SKM-1 treated with dmso at 0.1 percent for 144 hours (cell line): Measurements from ENCODE around the gene KATNAL2.
A peak's percentile ranks its signal among the peaks of the same experiment; 100 is the strongest.
"Not testable (repeated sequence)": the region's sequence is repeated elsewhere in the genome, so short reads cannot be mapped to it uniquely, and the experiment has no call there.

Source experiments
- DNase-seq: peaks from one replicate; lab custom pipeline; 2025; ENCODE audit not compliant: unreplicated experiment; lab: John Stamatoyannopoulos, UW

The KATNAL2 gene

DNA sequence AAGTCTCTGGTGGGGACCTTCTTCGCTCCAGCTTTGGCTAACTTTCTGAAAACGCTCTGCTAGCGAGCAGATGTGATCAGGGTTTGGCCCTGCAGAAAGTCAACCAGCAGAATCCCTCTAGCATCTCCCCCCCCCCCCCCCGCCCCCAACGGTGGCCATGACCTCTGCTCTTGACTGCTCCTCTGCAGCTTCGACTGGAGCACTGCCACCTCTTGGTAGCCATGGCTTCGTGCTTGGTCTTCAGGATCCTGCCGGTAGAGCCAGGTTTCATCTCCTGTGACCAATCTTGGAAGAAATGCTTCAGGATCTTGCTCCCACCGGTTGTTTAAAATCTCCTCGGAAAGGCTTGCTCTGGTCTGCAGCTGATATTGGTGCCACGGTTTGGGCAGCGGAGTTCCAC is 113.5 kb downstream of the KATNAL2 start:
- not testable (repeated sequence) for DNase-seq

DNA sequence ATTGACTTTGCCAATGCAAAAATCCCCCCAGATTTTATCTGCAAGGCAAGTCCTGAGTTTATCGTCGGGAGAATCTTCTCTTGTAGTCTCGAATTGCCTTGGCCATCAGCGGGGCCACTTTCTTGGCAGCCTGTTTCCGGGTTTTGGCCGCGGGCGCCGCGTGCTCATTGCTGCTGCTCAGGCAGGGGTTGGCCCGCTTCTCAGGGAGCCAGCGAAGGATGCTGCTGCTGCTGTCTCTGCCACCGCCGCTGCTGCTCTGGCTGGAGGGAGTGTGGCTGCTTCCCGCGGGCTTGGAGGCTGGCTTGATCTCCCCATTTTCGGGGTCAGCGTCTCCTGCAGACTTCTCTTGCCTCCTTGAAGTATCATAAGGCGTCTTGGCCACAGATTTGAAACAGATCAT is 115.5 kb downstream of the KATNAL2 start:
- DNase-seq, result no peak

DNA sequence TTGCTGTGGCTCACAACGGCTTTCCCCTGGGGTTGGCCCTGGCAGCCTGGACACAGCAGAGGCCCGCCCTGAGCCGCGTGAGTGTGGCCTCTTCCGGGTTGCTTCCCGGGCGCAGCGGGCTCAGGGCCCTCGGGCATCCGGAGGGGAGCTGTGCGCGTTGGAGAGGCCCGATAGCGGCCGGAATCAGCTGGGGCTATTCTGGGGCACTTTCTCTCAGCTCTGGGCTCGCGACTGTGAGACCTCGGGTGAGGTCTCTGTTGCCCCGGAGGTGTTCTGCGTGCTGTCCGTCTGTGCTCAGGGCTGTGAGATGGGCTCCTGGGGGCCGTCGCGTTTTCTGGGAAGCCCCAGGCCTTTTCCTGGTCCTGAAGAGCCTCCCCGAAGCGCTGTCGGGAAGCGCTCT is 117.2 kb downstream of the KATNAL2 start:
- DNase-seq, result not testable (repeated sequence)

DNA sequence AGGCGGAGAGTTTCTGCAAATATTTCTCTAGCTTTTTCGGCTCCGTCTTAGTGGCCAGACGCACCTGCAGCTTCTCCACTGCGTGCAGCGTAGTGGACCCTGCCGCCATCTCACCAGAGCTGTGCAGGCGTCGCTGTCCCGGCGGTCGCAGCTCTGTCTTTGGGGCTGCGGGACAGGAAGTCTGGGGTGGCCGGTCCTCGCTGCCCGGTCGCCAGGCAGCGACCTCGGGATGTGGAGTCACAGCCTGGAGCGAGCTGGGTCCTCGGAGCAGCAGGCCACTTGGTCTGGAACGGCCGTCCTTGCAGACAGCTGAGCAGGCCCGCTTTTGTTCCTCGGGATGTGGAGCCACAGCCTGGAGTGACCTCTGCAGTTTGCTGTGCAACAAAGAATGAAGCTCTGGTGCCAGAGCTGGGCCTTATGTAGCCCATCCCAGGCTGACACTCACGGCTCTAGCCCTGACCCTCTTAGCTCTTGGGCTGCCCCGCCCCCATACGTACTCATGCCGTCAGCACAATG is 117.8 kb downstream of the KATNAL2 start, which contains the start of gene ELOA2:
Gene ELOA2, minus strand, starts transcription at position 466 of the 516 bp plus-strand sequence. Its CDS starts 357 bp downstream, at position 109.
- no peak for DNase-seq

DNA sequence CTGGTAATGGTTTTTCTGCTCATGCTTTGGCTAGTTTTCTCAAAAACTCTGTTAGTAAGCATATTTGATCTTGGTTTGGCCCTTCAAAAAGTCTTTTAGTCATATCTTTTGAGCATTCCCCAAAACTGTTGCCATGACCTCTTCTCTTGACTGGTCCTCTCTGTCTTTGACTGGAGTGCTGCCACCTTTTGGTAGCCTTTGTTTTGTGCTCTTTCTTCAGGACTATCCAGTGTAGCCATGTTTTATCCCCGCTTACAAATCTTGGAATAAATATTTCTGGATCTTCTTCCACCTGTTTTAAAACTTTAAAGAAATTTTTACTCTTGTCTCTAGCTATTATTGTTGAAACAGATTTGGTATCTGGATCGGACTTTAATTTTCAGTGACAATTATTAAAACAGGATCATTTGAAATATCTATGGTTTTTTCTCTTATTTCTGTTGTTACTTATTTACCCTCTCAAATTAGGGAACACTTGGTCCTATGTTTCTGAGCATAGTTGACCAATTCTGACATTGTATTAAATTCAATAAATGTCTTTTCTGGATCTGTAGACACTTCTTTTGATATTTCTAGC is 119.0 kb downstream of the KATNAL2 start:
- DNase-seq, result peak; percentile 6

- no peak for DNase-seq
Observed at GRCh38 chr18:47036927-47037578, 119.7 kb downstream of the KATNAL2 start.

DNA sequence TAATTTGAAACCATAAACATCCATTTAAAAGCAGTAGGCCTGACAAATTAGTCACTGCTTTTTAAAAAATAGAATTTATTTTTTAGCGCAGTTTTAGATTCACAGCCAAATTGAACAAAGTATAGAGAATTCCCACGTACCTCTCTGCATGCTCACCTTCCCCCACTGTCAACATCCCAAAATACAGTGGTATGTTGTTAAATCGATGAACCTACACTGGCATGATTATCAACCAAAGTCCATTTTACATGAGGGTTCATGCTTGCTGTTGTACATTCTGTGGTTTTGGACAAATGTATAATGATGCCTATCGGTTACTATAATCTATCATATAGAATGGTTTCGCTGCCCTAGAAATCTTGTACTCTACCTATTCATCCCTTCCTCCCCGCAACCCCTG is 123.6 kb downstream of the KATNAL2 start:
- DNase-seq, result no peak

DNA sequence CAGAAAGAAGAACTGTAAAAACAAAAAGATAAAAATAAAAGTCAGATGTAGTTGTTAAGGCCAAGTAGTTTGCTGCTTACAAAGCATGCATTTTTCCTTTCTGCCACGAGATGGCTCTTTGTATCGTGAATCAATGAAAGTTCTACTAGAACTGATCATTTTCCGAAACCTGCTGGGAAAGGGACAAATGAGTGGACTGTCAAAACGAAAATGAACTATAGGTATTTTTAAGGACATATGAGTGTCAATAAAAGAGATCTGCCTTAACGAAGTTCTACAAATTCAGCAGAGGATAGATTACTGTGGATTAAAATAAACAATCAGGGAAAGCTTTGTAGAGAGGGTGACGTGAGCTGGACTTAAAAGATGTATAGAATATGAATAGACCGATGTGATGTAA is 133.1 kb downstream of the KATNAL2 start:
- peak; percentile 18 for DNase-seq

GRCh38 chr18:47054369-47054768 is 137.0 kb downstream of the KATNAL2 start:
- DNase-seq, result no peak

GRCh38 chr18:47062471-47062870 is 145.1 kb downstream of the KATNAL2 start:
- DNase-seq, result no peak

- DNase-seq, result no peak
Observed at GRCh38 chr18:47063096-47063495, 145.7 kb downstream of the KATNAL2 start.

DNA sequence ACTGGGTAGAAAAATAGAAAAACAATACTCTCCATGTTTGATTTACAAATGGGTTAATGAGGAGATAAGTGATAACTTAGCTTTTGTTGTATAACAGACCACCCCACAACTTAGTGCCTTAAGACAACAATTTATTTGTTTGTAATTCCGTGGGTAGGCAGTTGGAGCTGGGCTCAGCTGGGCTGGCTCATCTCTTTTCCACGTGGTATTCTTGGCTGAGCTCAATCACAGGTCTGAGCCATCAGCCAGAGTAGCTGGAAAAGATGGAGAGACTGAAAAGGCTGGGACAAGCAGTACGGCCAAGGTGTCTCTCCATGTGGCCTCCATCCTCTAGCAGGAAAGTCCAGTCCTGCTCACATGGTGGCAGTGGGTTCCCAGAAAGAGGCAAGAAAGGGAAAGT is 150.2 kb downstream of the KATNAL2 start:
- no peak for DNase-seq

DNA sequence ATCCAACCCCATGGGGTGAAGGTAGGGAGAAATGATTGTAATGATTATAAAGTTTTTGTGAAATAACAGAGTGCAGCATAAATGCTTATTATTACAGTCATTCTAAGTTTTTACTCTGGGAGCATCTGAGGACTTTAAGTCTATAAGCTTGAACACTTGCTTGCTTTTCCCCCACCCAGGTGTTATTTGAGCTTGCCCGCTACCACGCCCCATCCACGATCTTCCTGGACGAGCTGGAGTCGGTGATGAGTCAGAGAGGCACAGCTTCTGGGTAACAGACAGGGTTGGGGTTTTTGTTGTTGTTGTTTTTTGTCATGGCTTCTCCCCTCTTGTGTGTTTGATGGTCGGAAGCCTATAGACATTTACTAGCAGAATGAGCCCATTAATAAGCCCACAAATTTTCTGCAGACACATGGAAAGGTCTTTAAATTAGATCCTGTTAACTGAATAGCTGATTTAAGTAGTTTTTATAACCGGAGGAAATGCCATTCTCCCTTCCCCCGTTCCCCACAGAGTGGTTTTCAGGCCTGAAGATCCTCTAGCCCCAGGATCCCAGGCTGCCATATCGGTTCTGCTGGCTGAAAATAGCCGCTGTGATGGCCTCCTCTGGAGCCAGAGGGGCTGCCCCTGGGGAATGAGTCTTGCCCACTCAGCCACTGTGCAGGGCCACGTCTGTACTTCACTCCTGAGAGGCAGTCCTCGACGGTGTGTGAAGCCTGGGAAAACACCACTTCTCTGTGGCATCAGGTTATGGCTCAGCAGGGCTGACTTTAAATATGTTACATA is 157.9 kb downstream of the KATNAL2 start:
- no peak for DNase-seq

GRCh38 chr18:47077111-47077510 is 159.7 kb downstream of the KATNAL2 start:
- no peak for DNase-seq

DNA sequence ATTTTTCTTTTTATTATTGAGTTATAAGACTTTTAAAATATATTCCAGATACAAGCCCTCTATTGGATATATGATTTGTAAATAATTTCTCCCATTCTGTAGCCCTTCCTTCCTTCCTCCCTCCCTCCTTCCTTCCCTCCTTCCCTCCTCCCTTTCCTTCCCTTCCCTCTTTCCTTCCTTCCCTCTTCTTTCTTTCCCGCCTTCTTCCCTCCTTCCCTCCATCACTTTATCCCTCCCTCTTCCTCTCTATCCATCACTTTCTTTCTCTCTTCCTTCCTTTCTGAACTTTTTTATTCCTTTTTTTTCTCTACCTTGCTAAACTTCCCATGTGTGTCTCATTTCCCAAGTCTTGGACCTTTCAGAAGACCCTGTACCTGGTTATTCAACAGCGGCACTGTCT is 163.5 kb downstream of the KATNAL2 start:
- no peak for DNase-seq

GRCh38 chr18:47081578-47081977 is 164.2 kb downstream of the KATNAL2 start:
- no peak for DNase-seq

DNA sequence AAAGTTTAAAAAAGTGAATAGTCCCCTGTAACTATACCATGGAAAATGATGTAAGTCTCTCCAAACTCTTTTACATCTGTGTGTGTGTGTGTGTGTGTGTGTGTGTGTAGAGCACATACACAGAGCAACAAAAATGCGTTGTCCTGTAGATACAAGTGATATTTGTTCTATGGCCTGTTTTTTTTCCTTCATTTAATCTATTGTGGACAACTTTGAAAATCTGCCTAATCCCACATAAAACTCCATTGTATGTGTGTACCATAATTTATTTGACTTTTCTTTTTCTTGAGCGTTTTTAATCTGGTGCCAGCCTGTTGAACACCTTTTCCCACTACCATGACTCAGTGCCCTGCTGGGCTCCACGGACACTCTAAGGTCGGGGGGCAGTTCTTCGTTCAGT is 170.3 kb downstream of the KATNAL2 start:
- no peak for DNase-seq

DNA sequence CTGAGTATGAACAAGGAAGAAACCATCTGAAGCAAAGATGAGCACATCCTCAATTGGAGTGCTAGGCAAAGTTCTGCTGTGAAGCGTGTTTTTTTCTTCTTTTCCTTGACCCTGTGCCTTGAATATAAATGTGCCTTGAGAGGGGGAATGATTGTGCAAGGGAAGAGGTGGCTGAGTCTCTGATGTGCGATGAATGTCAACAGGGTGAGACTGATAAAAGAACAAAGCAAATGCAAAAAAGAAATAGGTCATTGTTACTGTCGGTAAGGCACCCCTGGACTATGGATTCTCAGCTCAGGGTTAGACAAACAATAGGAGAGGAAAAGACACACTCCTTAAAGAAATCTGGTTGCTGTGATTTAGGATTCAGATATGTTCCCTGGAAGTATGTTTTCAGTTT is 178.4 kb downstream of the KATNAL2 start:
- no peak for DNase-seq

DNA sequence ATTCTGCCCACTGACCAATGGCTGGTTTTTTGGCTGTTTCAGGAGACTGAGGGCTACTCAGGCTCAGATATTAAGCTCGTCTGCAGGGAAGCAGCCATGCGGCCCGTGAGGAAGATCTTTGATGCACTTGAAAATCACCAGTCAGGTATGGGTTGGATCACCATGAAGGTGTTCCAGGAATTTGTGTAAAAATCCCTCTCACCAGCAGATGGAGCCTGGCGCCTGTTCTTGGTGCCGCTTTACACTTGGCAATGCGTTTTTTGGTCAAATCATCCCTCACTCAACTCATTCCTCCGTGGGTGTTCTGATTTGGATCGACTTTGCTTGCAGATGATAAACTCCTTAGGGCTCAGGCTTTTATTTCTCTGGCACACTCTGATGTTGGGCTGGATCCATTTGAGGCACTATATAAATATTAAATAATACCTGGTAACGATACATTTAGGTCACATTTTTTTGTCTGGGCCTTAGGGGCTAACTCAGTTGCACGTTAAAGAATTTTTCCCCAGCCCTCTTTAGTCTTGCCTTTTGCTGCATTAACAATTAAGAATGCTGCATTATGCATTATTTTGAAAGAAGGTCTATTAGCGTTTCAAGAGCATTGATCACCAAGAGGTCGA is 182.9 kb downstream of the KATNAL2 start:
- DNase-seq, result peak; percentile 15

DNA sequence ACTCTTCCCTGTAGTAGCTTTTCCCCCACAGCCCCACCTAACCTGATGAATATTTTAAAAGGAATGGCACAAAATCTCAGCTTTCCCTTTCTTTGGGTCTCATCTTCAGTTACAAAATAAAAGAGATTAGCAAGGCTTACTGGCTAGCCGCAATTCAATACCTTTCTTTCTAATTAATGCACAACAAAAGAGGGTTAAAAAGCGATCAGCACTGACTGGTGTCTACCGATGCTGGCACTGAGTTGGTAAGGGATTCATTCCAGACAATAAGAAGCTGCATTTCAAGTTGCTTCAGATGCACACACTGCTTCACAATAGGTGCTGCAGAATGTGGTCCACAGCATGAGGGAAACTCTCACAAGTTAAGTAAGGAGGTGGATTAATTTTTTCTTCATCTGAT is 191.0 kb downstream of the KATNAL2 start:
- no peak for DNase-seq

DNA sequence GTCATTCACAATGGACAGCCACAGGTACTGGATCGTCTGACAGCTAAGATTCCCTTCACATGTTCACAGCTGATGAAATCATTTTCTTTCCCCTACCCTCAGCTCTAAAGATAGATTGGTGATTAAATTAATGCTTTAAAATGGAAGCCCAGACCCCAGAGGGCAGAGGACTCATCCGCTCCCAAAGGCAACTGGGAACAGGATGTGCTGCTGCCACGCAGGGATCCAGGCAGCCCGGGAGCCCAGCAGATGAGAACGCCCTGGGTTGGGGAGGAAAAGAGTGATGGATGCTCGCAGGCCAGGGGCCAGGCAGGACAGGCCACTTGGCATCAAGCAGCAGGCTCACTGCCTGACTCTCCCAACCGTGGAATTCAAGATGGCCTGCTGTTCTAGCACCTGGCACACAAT is 191.6 kb downstream of the KATNAL2 start:
- no peak for DNase-seq
